GM12878 (cell line): ENCODE measurements around the gene KCTD12. TPM values are rescaled to one million over a fixed set of nuclear protein-coding genes. Genes with fewer than 3 reads are reported as not detected.

Experiments
- ATAC-seq: fragments of 200-7000 bp; cut with Tn5 transposase; 3 replicates; pipeline ENCODE4 v1.9.1; 2020; ENCODE audit warnings: mild to moderate bottlenecking, moderate library complexity
- BruUV-seq: library from RNA; stranded (reverse); fragments of 400-500 nt; replicated peaks from 2 replicates; lab custom pipeline; 2021; lab: Mats Ljungman, UMichigan
- CTCF ChIA-PET: fragments of 300-600 bp; sonication (Branson Sonifier 250); formaldehyde crosslinking; extraction: SDS; loops from one replicate; lab custom pipeline; 2021; ENCODE audit warnings: inconsistent platforms; lab: Yijun Ruan, JAX
- POLR2A ChIA-PET: fragments of 350-600 bp; formaldehyde crosslinking; extraction: SDS; loops from one replicate; lab custom pipeline; 2021; ENCODE audit warnings: inconsistent platforms; lab: Charles Lee
- RAD21 ChIA-PET: fragments of 300-600 bp; sonication (Branson Sonifier 250); formaldehyde crosslinking; loops from one replicate; lab custom pipeline; 2023; ENCODE audit warnings: antibody characterized with exemption; ENCODE audit not compliant: unreplicated experiment; lab: Charles Lee
- SMC1A ChIA-PET: fragments of 300-600 bp; sonication (Branson Sonifier 250); formaldehyde crosslinking; loops from one replicate; lab custom pipeline; 2023; ENCODE audit not compliant: unreplicated experiment, uncharacterized antibody; lab: Charles Lee
- DNase-seq: peaks from one replicate; pipeline ENCODE4 v3.0.0-alpha.2; 2011; ENCODE audit warnings: low read depth, low spot score
- FAIRE-seq: peaks from 3 replicates; lab custom pipeline; 2011; peaks lifted over from hg19 to GRCh38; lab: Jason Lieb, UNC
- H2AFZ ChIP-seq: 2 replicates; pipeline ENCODE4 v1.6.0; 2011; ENCODE audit warnings: low read depth, low read length, control low read depth; ENCODE audit not compliant: control insufficient read depth
- H3K27ac ChIP-seq: 2 replicates; pipeline ENCODE4 v1.5.1; 2011; ENCODE audit warnings: control low read depth; ENCODE audit not compliant: control insufficient read depth, insufficient read depth
- H3K27me3 ChIP-seq, 2 experiments: replicated peaks in 1 of 2; 2 replicates each; pipeline versions ENCODE4 v1.6.0 to v1.6.1; 2011; ENCODE audit warnings: low read length in 1 of 2; ENCODE audit not compliant: control insufficient read depth in 2 of 2, insufficient read depth in 2 of 2
- H3K36me3 ChIP-seq, 2 experiments: 2 replicates each; pipeline ENCODE4 v1.5.1; 2011; ENCODE audit warnings: low read length in 1 of 2; ENCODE audit not compliant: control insufficient read depth in 2 of 2, insufficient read depth in 2 of 2
- H3K4me1 ChIP-seq: 2 replicates; pipeline ENCODE4 v1.6.1; 2011; ENCODE audit warnings: mild to moderate bottlenecking, low read length, moderate library complexity, mixed read lengths; ENCODE audit not compliant: control insufficient read depth, insufficient read depth
- H3K4me2 ChIP-seq: 2 replicates; pipeline ENCODE4 v1.6.0; 2011; ENCODE audit warnings: control low read depth; ENCODE audit not compliant: control insufficient read depth, insufficient read depth
- H3K4me3 ChIP-seq: fragments of 200-600 bp; sonication (generic); 2 replicates; pipeline ENCODE4 v1.5.1; 2016
- H3K79me2 ChIP-seq: 2 replicates; pipeline ENCODE4 v1.6.0; 2011; ENCODE audit warnings: low read length; ENCODE audit not compliant: control insufficient read depth, insufficient read depth
- H3K9ac ChIP-seq: 2 replicates; pipeline ENCODE4 v1.8.0; 2011; ENCODE audit warnings: low read length, control low read depth, mixed read lengths; ENCODE audit not compliant: control insufficient read depth, insufficient read depth
- H3K9me3 ChIP-seq: replicated peaks from 3 replicates; pipeline ENCODE4 v1.5.1; 2011; ENCODE audit warnings: mild to moderate bottlenecking, low read length; ENCODE audit not compliant: control insufficient read depth, insufficient read depth
- H4K20me1 ChIP-seq: 2 replicates; pipeline ENCODE4 v1.6.0; 2011; ENCODE audit not compliant: control insufficient read depth, insufficient read depth
- CHD2 ChIP-seq: IDR thresholded peaks from 2 replicates; pipeline ENCODE4 v1.6.1; 2011; ENCODE audit warnings: low read depth, low read length, improper control_type of control experiment, borderline replicate concordance
- MEF2A ChIP-seq: IDR thresholded peaks from 2 replicates; pipeline ENCODE4 v1.6.1; 2011; ENCODE audit warnings: low read depth, mild to moderate bottlenecking, low read length, moderate library complexity; ENCODE audit not compliant: insufficient read depth
- POLR2AphosphoS5 ChIP-seq: IDR thresholded peaks from 2 replicates; pipeline ENCODE4 v1.6.1; 2011; ENCODE audit warnings: mild to moderate bottlenecking, low read length, inconsistent platforms
- RUNX3 ChIP-seq: IDR thresholded peaks from 2 replicates; pipeline ENCODE4 v1.6.1; 2012; ENCODE audit warnings: low read length, inconsistent platforms
- SPI1 ChIP-seq: IDR thresholded peaks from 2 replicates; pipeline ENCODE4 v1.6.1; 2011; ENCODE audit warnings: low read depth, mild to moderate bottlenecking, low read length, moderate library complexity, borderline replicate concordance; ENCODE audit not compliant: insufficient read depth
- WGBS: methylation state at CpG from one replicate; pipeline ENCODE4 v1.1.6; 2016; ENCODE audit warnings: low lambda C conversion rate; ENCODE audit not compliant: insufficient replicate concordance, insufficient coverage; ENCODE audit errors: missing lambda C conversion rate; 5-methylcytosine and 5-hydroxymethylcytosine counted together
- in situ Hi-C: fragments of 300-500 bp; cut with MboI; formaldehyde crosslinking; loops from 9 replicates; pipeline ENCODE4 v1.14.3; 2018; ENCODE audit warnings: mixed read lengths
- intact Hi-C: fragments of 100-400 bp; cut with micrococcal nuclease; formaldehyde crosslinking; loops from one replicate; pipeline ENCODE4 v1.14.2; 2022; ENCODE audit not compliant: unreplicated experiment
- polyA plus RNA-seq, 11 experiments: library from polyadenylated mRNA; depleted of rRNA in 4 of 11; unstranded in 6 of 11; stranded (reverse) in 5 of 11; fragments of >200 nt; fragmentation: Nextera tagmentation in 4 of 11; fragmentation: Illumina TruSeq in 1 of 11; extraction: Ambion mirVana in 4 of 11; extraction: Trizol in 1 of 11; gene quantifications; 1 replicate in 1 of 11; 2 replicates in 10 of 11; pipeline versions ENCODE4 v1.2.1 to v1.2.3, GENCODE V29; 2011 to 2016; ENCODE audit warnings: inconsistent platforms in 2 of 11, missing spikeins in 2 of 11, low read depth in 1 of 11
- total RNA-seq, 4 experiments: library from RNA; depleted of rRNA in 3 of 4; stranded (reverse); fragments of >200 nt in 3 of 4; fragmentation: Illumina TruSeq in 1 of 4; extraction: Trizol in 1 of 4; gene quantifications; 2 replicates each; pipeline versions ENCODE4 v1.2.1 to v1.2.3, GENCODE V29; 2013 to 2021

The KCTD12 gene
- total and polyA plus RNA-seq, 10 of the 15 experiments (the other 5 are each of a cell fraction or from before 2014, with no cell fraction given) = 0.24 to 2.9 (median 0.92) TPM

- no peak overlapping the region for H3K4me2 ChIP-seq
- in situ Hi-C loops = no loop called here
- H3K27me3 ChIP-seq = no peaks in the 10 kb centered on the region; a peak in 1 of 4 replicates
- WGBS = 80% methylated on average over 10 of the region's 10 CpGs
- no peaks in the 10 kb centered on the region for H3K36me3 ChIP-seq
- H3K4me1 ChIP-seq = no peaks in the 10 kb centered on the region; the same call in 1 of the 2 replicates
- no peaks in the 10 kb centered on the region for H3K9me3 ChIP-seq
- no peaks in the 10 kb centered on the region for H3K79me2 ChIP-seq
- no peak overlapping the region for H3K4me3 ChIP-seq
- ChIA-PET SMC1A (no interaction called here), CTCF (interaction anchor here (1.0 to 1.4 kb wide), 2 partner anchors 24 to 73 kb away, joined by 3 read pairs; no protein-coding TSS in a partner anchor), RAD21 (no interaction called here), POLR2A (no interaction called here)
- H2AFZ ChIP-seq = no peak overlapping the region
- no peak overlapping the region for H3K9ac ChIP-seq
- ATAC-seq = no peak
- intact Hi-C loops = no loop called here
- TF ChIP-seq RUNX3 = no peak
- no peak for TF ChIP-seq MEF2A
- TF ChIP-seq SPI1 = no peak
- TF ChIP-seq POLR2AphosphoS5 = no peak
- no peak for TF ChIP-seq CHD2
- no peaks in the 10 kb centered on the region for H4K20me1 ChIP-seq
- FAIRE-seq = no peak
- no peak overlapping the region for H3K27ac ChIP-seq
- no TSS peak for BruUV-seq
- DNase-seq = no peak
Measured at GRCh38 chr13:76830805-76831204, 55.4 kb downstream of the KCTD12 start.

Other genes starting within 250 kb of the KCTD12 start
- gene ACOD1, start 62.1 kb upstream of the KCTD12 start, total RNA-seq (2014; rRNA removed) = not detected in 2 replicates
- not detected in 2 replicates for gene ACOD1, start 62.1 kb upstream of the KCTD12 start, total RNA-seq (2014; rRNA removed; fragmentation: Illumina TruSeq; extraction: Trizol)
- not detected in 2 replicates for gene ACOD1, start 62.1 kb upstream of the KCTD12 start, total RNA-seq (2021)
- gene ACOD1, start 62.1 kb upstream of the KCTD12 start, polyA plus RNA-seq (2011; rRNA removed) = not detected in 2 replicates
- gene ACOD1, start 62.1 kb upstream of the KCTD12 start, polyA plus RNA-seq (2014; fragmentation: Illumina TruSeq; extraction: Trizol) = not detected in 2 replicates
- not detected for gene ACOD1, start 62.1 kb upstream of the KCTD12 start, polyA plus RNA-seq (2014; fragmentation: Nextera tagmentation; extraction: Ambion mirVana)
- not detected in 2 replicates for gene ACOD1, start 62.1 kb upstream of the KCTD12 start, polyA plus RNA-seq (2014; rRNA removed)
- gene ACOD1, start 62.1 kb upstream of the KCTD12 start, polyA plus RNA-seq (2016; fragmentation: Nextera tagmentation; extraction: Ambion mirVana) = not detected
- 13.0 and 18.2 TPM in 2 replicates for gene CLN5, start 105.7 kb upstream of the KCTD12 start, total RNA-seq (2014; rRNA removed)
- gene CLN5, start 105.7 kb upstream of the KCTD12 start, total RNA-seq (2014; rRNA removed; fragmentation: Illumina TruSeq; extraction: Trizol) = 14.8 and 15.1 TPM in 2 replicates
- gene CLN5, start 105.7 kb upstream of the KCTD12 start, total RNA-seq (2021) = 13.1 and 15.0 TPM in 2 replicates
- gene CLN5, start 105.7 kb upstream of the KCTD12 start, polyA plus RNA-seq (2011; rRNA removed) = 22.2 and 35.2 TPM in 2 replicates
- gene CLN5, start 105.7 kb upstream of the KCTD12 start, polyA plus RNA-seq (2014; fragmentation: Illumina TruSeq; extraction: Trizol) = 11.2 and 12.1 TPM in 2 replicates
- 10 to 100 TPM; 12.3 to 13.0 TPM for gene CLN5, start 105.7 kb upstream of the KCTD12 start, polyA plus RNA-seq (2014; fragmentation: Nextera tagmentation; extraction: Ambion mirVana)
- gene CLN5, start 105.7 kb upstream of the KCTD12 start, polyA plus RNA-seq (2014; rRNA removed) = 9.3 and 12.2 TPM in 2 replicates
- 10 to 100 TPM; 18.9 to 20.2 TPM for gene CLN5, start 105.7 kb upstream of the KCTD12 start, polyA plus RNA-seq (2016; fragmentation: Nextera tagmentation; extraction: Ambion mirVana)
- gene FBXL3, start 140.8 kb upstream of the KCTD12 start, total RNA-seq (2014; rRNA removed) = 26.4 and 28.3 TPM in 2 replicates
- 23.0 and 24.5 TPM in 2 replicates for gene FBXL3, start 140.8 kb upstream of the KCTD12 start, total RNA-seq (2014; rRNA removed; fragmentation: Illumina TruSeq; extraction: Trizol)
- 17.8 and 19.4 TPM in 2 replicates for gene FBXL3, start 140.8 kb upstream of the KCTD12 start, total RNA-seq (2021)
- 25.8 and 31.8 TPM in 2 replicates for gene FBXL3, start 140.8 kb upstream of the KCTD12 start, polyA plus RNA-seq (2011; rRNA removed)
- 18.8 and 25.2 TPM in 2 replicates for gene FBXL3, start 140.8 kb upstream of the KCTD12 start, polyA plus RNA-seq (2014; fragmentation: Illumina TruSeq; extraction: Trizol)
- 10 to 100 TPM in 1 of 2 experiments, 1 to 10 TPM in 1; 9.0 to 11.4 TPM for gene FBXL3, start 140.8 kb upstream of the KCTD12 start, polyA plus RNA-seq (2014; fragmentation: Nextera tagmentation; extraction: Ambion mirVana)
- 15.6 and 18.0 TPM in 2 replicates for gene FBXL3, start 140.8 kb upstream of the KCTD12 start, polyA plus RNA-seq (2014; rRNA removed)
- 10 to 100 TPM; 20.0 to 23.2 TPM for gene FBXL3, start 140.8 kb upstream of the KCTD12 start, polyA plus RNA-seq (2016; fragmentation: Nextera tagmentation; extraction: Ambion mirVana)